Activated T-helper 17 cell treated with anti-CD3 and anti-CD28 coated beads, Interleukin-2, amount 50 U/mL, for 72 hours (primary cell): ENCODE results near the gene HEBP2. TPM values are rescaled to one million over a fixed set of nuclear protein-coding genes. Genes with fewer than 3 reads are reported as not detected.
A peak's percentile ranks its signal among the peaks of the same experiment; 100 is the strongest.

Source experiments
- ATAC-seq: fragments of 150-1000 bp; cut with Tn5 transposase; replicated peaks from 2 replicates; pipeline ENCODE4 v1.10.0; 2021; ENCODE audit warnings: mild to moderate bottlenecking, moderate library complexity
- H3K27ac Mint-ChIP-seq: one replicate; pipeline ENCODE4 v1.8.0; 2022; ENCODE audit warnings: mixed read lengths
- H3K27me3 Mint-ChIP-seq: one replicate; pipeline ENCODE4 v1.8.0; 2022; ENCODE audit warnings: mixed read lengths
- H3K36me3 Mint-ChIP-seq: one replicate; pipeline ENCODE4 v1.8.0; 2022; ENCODE audit warnings: low read depth, mild to moderate bottlenecking, mixed read lengths
- H3K4me1 Mint-ChIP-seq: one replicate; pipeline ENCODE4 v1.8.0; 2022; ENCODE audit warnings: mixed read lengths
- H3K4me3 Mint-ChIP-seq: one replicate; pipeline ENCODE4 v1.8.0; 2022; ENCODE audit warnings: mild to moderate bottlenecking, mixed read lengths
- H3K9me3 Mint-ChIP-seq: one replicate; pipeline ENCODE4 v1.8.0; 2022; ENCODE audit warnings: mixed read lengths
- total RNA-seq, 2 donors: library from RNA; stranded (reverse); gene quantifications; one replicate each; pipeline ENCODE4 v1.2.3, GENCODE V29; 2022

HEBP2 gene
- total RNA-seq, 2 donors from 2014 or later: 28.6 to 44.7 TPM

- H3K27ac Mint-ChIP-seq: no peak overlapping the region
- H3K27me3 Mint-ChIP-seq: peaks cover 3% of the 10 kb centered on the region
- H3K9me3 Mint-ChIP-seq: no peaks in the 10 kb centered on the region
- no peak overlapping the region for H3K4me3 Mint-ChIP-seq
- H3K4me1 Mint-ChIP-seq: no peaks in the 10 kb centered on the region
- H3K36me3 Mint-ChIP-seq: no peaks in the 10 kb centered on the region
- no peak for ATAC-seq
Measured at GRCh38 chr6:138426500-138427123, 22.6 kb downstream of the HEBP2 start.

DNA sequence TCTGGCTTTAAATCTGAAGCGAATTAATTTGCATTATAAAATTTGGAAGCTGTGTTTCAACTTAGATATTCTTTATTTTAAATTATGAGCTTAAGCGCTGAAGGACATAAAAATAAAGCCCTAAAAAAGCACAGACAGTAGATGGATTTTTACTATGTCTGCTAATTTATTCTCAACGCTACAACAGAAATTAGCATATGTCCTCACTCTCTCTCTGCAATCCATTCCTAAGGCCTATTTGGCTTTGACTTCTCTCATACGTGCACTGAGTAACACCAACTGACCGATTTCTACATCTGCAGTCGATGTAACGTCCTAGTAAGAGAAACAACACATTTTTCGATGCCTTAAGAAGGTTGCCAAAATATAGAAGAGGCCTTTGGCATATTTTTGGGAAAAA is 23.7 kb downstream of the HEBP2 start:
- H3K4me3 Mint-ChIP-seq: no peak overlapping the region
- H3K9me3 Mint-ChIP-seq: no peaks in the 10 kb centered on the region
- H3K4me1 Mint-ChIP-seq: no peaks in the 10 kb centered on the region
- H3K36me3 Mint-ChIP-seq: no peaks in the 10 kb centered on the region
- no peak for ATAC-seq
- peaks cover 3% of the 10 kb centered on the region for H3K27me3 Mint-ChIP-seq
- no peak overlapping the region for H3K27ac Mint-ChIP-seq

GRCh38 chr6:138428944-138429598 is 25.0 kb downstream of the HEBP2 start:
- no peaks in the 10 kb centered on the region for H3K9me3 Mint-ChIP-seq

DNA sequence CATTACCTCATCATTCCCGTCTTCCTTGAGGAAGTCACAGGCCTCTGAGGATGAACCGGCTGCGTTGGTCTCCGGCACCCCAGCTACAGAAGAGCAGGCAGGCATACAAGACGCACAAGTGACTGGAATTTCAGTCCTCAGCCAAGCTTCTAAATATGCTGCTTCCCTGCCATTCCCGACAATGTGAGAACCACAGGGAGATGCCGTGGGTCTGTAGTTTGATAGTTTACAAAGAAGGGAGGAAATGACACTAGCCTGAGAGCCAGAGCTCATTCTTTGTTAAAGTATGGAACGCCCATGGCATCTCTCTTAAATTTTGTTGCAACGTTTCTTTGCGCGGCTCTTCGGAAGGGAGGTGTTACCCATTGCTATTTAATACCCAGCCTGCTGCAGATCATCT is 25.7 kb downstream of the HEBP2 start:
- Mint-ChIP-seq H3K4me1 (no peaks in the 10 kb centered on the region), H3K27me3 (peaks cover 3% of the 10 kb centered on the region), H3K36me3 (no peaks in the 10 kb centered on the region), H3K4me3 (no peak overlapping the region), H3K27ac (no peak overlapping the region), H3K9me3 (no peaks in the 10 kb centered on the region)
- ATAC-seq: no peak

More at GRCh38 chr6:138428944-138429598, 25.0 kb downstream of the HEBP2 start:
- peak; percentile 32 for ATAC-seq
- no peak overlapping the region for H3K4me3 Mint-ChIP-seq
- H3K4me1 Mint-ChIP-seq: no peaks in the 10 kb centered on the region
- no peaks in the 10 kb centered on the region for H3K36me3 Mint-ChIP-seq
- peaks cover 3% of the 10 kb centered on the region for H3K27me3 Mint-ChIP-seq
- H3K27ac Mint-ChIP-seq: no peak overlapping the region

DNA sequence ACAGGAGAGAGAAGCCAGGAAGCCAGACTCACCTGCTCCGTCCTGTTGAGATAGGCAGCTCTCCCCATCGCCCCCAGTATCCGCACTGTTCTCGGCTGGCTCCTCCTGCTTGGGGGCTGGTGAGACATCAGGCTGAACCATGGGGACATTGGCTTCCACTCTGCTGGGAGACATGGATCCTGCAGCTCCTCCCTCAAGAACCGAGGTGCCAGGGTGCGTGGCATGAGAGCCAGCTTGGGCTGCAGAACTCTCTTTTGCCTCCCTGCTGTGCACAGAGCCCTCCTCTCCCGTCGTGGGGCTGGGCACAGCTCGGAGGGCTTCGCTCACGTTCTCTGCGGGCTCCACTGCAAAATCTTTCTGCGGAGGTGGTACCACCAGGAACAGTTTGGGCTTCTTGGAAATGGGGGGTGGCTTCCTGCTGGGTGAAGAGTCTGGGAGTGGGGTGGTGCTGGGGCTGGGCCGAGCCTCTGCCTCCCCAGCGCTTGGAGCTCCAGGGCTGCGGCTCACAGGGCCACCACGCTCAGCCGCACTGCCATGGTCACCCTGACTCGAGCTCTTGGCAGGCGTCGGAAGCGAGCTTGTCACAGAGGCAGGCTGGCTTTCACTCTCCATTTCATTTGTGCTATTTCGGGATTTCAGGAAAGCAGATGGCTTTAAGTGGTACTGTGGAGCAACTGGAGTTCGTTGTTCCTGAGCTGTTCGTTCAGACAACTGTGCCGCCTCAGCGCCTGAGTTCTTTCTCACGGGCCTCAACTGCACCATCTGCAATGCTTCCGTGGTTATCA is 26.5 kb downstream of the HEBP2 start:
- Mint-ChIP-seq H3K4me1 (no peaks in the 10 kb centered on the region), H3K27me3 (peaks cover 3% of the 10 kb centered on the region), H3K36me3 (no peaks in the 10 kb centered on the region), H3K27ac (no peak overlapping the region), H3K9me3 (no peaks in the 10 kb centered on the region), H3K4me3 (no peak overlapping the region)
- ATAC-seq: no peak

- H3K9me3 Mint-ChIP-seq: no peaks in the 10 kb centered on the region
- no peaks in the 10 kb centered on the region for H3K36me3 Mint-ChIP-seq
- no peak overlapping the region for H3K27ac Mint-ChIP-seq
- peaks cover 3% of the 10 kb centered on the region for H3K27me3 Mint-ChIP-seq
- ATAC-seq: no peak
- H3K4me3 Mint-ChIP-seq: no peak overlapping the region
- H3K4me1 Mint-ChIP-seq: no peaks in the 10 kb centered on the region
Measured at GRCh38 chr6:138431256-138432062, 27.4 kb downstream of the HEBP2 start.

DNA sequence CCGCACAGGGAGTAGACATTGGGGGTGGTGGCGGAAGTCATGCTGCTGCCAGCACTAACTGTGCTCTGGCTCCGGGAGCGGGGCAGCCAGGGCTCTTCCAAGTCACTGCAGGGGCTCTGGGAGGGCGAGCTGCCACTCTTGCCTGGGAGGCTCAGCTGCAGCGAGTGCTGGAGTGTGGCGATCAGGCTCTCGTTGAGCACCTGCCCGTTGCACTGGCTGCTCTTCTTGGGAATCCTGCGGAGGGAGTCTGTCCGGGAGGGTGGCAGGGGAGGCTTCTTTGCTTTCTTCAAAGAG is 28.0 kb downstream of the HEBP2 start:
- H3K9me3 Mint-ChIP-seq: no peaks in the 10 kb centered on the region

GRCh38 chr6:138434096-138434495 is 30.1 kb downstream of the HEBP2 start:
- Mint-ChIP-seq H3K4me3 (no peak overlapping the region), H3K4me1 (no peaks in the 10 kb centered on the region), H3K36me3 (no peaks in the 10 kb centered on the region), H3K9me3 (no peaks in the 10 kb centered on the region), H3K27me3 (peaks cover 3% of the 10 kb centered on the region), H3K27ac (no peak overlapping the region)
- ATAC-seq: no peak

More for the DNA sequence above, 28.0 kb downstream of the HEBP2 start:
- Mint-ChIP-seq H3K4me1 (no peaks in the 10 kb centered on the region), H3K4me3 (no peak overlapping the region), H3K27ac (no peak overlapping the region), H3K27me3 (peaks cover 3% of the 10 kb centered on the region), H3K36me3 (no peaks in the 10 kb centered on the region)
- no peak for ATAC-seq

GRCh38 chr6:138434925-138435324 is 30.9 kb downstream of the HEBP2 start:
- Mint-ChIP-seq H3K27ac (no peak overlapping the region), H3K36me3 (no peaks in the 10 kb centered on the region), H3K4me1 (no peaks in the 10 kb centered on the region), H3K27me3 (peaks cover 3% of the 10 kb centered on the region), H3K4me3 (no peak overlapping the region), H3K9me3 (no peaks in the 10 kb centered on the region)
- no peak for ATAC-seq

DNA sequence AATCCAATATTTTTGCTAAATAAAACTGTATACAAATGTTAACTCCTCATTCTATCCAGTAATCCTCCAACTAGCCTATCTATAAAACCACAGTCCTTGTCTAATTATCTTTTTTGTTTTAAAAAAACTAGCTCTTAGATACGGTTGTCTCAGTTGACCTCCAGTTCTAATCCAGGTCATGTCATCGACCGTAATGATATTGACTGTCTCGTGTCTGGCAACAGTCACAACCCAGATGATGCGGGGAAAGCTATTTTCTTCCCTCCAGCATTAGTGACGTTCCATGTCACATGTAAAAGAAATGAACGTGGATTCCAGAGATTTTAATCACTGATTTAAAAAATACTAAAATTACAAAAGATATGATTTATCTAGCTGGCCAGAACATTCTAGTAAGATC is 35.5 kb downstream of the HEBP2 start:
- H3K4me3 Mint-ChIP-seq: no peak overlapping the region
- no peak for ATAC-seq
- H3K36me3 Mint-ChIP-seq: no peaks in the 10 kb centered on the region
- H3K9me3 Mint-ChIP-seq: no peaks in the 10 kb centered on the region
- no peaks in the 10 kb centered on the region for H3K4me1 Mint-ChIP-seq
- no peak overlapping the region for H3K27ac Mint-ChIP-seq
- no peaks in the 10 kb centered on the region for H3K27me3 Mint-ChIP-seq

GRCh38 chr6:138440296-138440695 is 36.3 kb downstream of the HEBP2 start:
- Mint-ChIP-seq H3K4me3 (no peak overlapping the region), H3K4me1 (no peaks in the 10 kb centered on the region), H3K27me3 (no peaks in the 10 kb centered on the region), H3K36me3 (no peaks in the 10 kb centered on the region), H3K27ac (no peak overlapping the region), H3K9me3 (no peaks in the 10 kb centered on the region)
- ATAC-seq: no peak

GRCh38 chr6:138440758-138441357 is 36.8 kb downstream of the HEBP2 start:
- Mint-ChIP-seq H3K4me1 (no peaks in the 10 kb centered on the region), H3K27ac (no peak overlapping the region), H3K36me3 (no peaks in the 10 kb centered on the region), H3K27me3 (no peaks in the 10 kb centered on the region), H3K9me3 (no peaks in the 10 kb centered on the region), H3K4me3 (no peak overlapping the region)
- ATAC-seq: no peak

DNA sequence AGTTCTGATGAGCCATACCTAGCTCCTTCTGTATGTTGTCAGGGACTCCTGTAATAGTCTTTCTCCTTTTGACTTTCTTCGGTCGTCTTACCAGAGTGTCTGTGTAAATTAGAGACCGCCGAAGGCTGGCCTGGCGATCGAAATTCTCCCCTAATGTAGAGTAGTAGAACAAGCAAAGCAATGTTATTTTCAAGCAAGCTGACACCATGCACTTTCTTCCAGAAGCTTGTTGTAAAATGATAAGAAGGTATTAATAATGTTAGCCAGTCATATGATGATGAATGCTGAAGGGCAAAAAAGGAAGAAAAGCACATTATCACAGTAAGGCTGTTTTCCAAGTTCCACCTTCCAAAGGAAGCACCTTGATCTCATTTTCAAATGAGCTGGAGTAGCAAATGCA is 37.9 kb downstream of the HEBP2 start:
- Mint-ChIP-seq H3K4me1 (no peaks in the 10 kb centered on the region), H3K4me3 (no peak overlapping the region), H3K27ac (no peak overlapping the region), H3K36me3 (no peaks in the 10 kb centered on the region), H3K9me3 (no peaks in the 10 kb centered on the region), H3K27me3 (no peaks in the 10 kb centered on the region)
- ATAC-seq: no peak

DNA sequence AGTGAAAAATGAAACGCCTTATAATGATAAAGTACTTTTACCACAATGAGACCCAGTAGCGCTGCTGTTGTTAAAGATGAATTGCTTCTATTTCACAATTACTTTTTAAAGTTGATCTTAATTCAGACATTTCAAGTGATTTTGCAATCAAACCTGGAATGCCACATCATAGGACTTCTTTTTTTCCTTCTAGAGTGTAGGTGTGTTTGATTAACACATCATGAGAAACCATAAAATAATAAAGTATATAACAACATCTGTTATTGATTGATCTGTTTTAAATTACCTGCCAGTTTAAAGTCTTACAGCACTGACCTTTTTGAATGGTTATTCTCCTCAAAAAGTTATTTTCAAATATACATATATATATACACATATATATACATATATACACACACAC is 38.6 kb downstream of the HEBP2 start:
- H3K4me1 Mint-ChIP-seq: no peaks in the 10 kb centered on the region
- H3K36me3 Mint-ChIP-seq: no peaks in the 10 kb centered on the region
- no peaks in the 10 kb centered on the region for H3K9me3 Mint-ChIP-seq
- no peak overlapping the region for H3K4me3 Mint-ChIP-seq
- no peak for ATAC-seq
- H3K27ac Mint-ChIP-seq: no peak overlapping the region
- H3K27me3 Mint-ChIP-seq: no peaks in the 10 kb centered on the region
